ENCODE measurements around the gene EFNA5. TPM values are rescaled to one million over a fixed set of nuclear protein-coding genes. Genes with fewer than 3 reads are reported as not detected.
"Not testable (repeated sequence)": the region's sequence is repeated elsewhere in the genome, so short reads cannot be mapped to it uniquely, and the experiment has no call there.

Gene EFNA5
- total RNA-seq, 1 donor from 2014 or later = 27.9 TPM

DNA sequence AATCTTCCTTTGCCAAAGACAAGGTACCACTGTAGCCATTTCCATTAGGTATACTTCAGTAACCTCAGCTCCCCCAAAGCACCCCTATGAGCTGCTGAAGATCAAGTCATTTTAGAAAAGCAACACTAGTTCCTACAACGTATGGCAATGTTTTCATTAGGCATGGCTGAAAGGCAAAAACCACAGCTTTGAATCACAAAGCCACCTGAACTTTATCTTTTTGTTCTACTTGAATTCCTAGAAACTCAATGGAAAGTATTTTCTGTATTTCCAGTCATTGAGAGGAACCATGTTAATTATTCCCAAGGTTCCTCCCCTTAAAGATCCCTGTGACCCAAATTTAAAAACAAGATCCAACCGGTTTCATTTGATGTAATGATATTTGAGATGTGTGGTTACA is 152.1 kb downstream of the EFNA5 start:
- DNase-seq (ENCODE audit: low spot score) = no peak

DNA sequence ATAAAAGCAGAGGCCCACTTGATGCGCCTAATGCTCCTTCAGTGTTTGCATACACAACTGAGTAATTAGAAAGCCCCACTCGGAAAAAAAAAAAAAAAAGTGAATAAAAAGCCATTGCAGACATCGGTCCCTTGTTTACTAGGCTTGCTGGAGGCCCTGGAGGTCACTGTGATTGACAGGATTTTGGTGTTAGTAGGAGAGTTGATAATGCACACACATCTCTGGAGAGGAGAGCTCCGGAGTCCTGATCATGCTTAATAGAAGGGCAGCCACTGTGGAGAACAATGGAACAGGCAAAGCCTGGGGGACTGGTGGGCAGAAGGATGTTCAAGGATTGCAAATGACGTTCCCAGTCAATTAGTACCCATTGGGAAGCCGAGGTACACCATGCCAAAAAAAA is 152.5 kb downstream of the EFNA5 start:
- no peak for DNase-seq (ENCODE audit: low spot score)

DNA sequence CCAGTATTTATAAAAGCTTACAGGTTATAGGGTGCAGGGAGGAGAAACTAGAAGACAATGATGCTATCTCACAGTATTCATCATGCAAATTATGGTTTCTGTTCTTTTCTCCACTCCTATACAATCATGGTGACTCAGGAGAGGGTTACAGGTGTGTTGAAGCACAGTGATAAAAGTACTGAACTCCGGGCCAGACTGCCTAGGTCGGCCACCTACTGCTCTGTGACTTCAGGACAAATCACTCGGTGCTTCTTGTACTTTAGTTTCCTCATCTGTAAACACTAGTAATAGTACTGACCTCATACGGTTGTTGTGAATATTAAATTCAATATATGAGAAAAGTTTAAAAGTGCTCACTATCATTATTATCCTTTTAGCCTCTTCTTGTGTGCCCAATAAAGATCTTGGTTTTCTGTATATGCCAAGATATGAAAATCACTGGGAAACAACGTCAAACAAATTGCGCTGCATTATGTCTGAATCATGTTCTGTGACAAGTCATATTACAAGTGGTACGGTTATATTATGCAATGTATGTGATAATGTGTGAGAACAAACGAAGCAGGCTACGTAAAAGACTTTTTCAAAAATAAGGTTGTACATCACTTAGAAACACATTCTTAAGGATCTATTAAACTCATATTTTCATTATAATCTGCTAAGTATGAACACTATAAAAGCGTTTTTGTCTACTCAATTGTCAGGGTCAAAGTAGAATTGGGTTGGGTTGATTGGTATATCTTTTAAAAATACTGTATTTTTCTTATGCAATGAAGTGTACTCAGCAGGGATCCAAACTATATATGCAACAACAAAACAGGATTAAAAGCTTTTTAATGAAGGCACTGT is 153.3 kb downstream of the EFNA5 start:
- DNase-seq (ENCODE audit: low spot score) = no peak

DNA sequence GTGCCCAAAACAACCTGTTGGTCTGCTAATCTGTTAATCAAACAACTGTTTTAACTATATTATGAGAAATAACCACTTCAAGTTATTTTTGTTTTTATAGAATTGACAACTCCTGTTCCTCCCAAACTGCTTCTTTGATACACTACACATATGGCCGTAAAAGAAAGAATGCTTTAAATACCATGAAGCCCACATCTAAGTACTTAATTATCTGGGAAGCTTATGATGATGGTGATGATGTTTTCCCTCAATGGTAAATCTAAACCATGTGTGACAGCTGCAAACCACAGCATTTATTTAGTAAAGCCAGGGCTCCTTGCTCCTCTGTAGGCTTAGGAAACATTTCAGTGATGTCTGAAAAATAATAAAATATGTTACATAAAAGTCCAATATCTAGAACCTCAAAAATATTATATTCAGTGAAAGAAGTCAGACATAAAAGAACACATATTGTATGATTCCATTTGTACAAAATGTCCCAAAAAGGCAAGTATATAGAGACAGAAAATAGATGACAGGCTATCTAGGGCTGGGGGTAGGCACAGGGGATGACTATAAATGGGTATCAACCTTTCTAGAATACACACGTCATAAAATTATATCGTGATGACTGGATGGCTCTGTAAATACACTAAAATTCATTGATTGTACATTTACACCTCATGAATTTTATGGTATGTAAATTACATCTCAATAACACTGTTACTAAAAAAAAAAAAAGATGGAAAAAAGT is 154.1 kb downstream of the EFNA5 start:
- DNase-seq (ENCODE audit: low spot score) = no peak

DNA sequence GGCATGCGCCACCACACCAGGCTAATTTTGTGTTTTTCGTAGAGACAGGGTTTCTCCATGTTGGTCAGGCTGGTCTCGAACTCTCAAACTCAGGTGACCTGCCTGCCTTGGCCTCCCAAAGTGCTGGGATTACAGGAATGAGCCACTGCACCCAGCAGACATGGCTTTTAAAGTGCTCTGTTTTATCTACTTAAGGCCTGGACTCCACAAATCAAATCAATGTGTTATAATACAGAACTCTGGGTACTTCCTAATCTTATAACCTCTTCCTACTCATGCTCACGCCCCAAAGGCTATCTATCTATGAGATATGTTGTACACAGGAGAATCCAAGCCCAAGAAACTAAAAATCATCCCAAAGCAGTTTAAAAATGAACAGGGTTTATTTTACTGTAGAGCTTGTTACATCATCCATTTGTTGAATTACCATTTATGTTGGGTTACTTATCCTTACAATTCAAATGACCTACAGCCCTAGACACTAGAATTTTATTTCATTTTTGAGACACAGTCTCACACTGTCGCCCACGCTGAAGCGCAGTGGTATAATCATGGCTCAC is 155.1 kb downstream of the EFNA5 start:
- no peak for DNase-seq (ENCODE audit: low spot score)

DNA sequence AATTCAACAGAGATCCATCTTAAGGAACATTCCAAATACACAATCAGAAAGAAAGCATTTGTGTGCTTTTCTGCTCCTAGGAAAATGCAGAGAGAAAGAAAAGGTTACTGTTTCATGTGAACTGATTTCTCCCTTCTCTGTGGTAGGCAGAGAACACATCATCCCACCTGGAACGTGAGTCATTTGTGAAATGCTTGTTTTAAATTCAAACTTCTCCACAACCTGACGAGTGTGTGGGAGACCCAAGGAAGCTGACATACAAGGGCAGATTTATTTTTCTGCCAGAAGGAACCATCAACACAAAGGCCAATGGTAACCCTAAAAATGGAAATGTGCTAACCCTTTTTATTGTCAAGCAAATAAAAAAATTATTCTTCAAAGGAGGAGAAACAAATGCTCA is 156.4 kb downstream of the EFNA5 start:
- no peak for DNase-seq (ENCODE audit: low spot score)

DNA sequence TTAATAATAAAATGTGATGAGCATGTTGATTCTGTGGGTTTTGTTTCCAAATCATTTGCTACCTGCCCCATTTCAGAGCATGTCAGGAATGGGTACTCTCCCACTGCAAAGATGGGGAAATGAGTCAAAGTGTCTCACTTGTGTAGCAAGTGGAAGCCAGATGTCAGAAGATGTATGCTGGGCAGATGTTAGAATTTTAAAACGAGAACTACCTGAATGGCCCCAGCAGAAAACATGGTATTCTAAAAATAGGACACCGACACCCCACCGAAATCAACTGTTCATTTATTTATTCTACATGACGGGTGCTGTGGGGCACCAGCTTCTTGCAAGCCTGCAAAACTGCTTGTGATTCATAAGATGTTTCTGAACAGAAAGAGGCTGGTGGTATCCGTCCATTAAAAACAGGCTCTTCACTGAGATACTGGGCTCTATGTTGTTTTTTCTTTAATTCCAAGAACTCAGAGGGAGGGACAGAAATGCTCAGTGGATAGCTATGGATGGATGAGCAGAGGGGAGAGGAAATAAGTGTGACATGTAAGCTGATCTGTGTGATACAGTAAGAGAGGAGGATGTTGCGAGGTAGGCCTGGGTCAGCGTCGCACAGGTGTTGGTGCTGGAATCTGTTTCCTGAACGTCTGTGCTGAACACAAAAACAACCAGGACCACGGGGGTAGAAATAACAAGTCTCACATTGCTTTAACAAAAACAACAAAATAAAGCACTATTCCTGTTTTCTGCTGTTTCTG is 157.2 kb downstream of the EFNA5 start:
- DNase-seq (ENCODE audit: low spot score) = no peak

DNA sequence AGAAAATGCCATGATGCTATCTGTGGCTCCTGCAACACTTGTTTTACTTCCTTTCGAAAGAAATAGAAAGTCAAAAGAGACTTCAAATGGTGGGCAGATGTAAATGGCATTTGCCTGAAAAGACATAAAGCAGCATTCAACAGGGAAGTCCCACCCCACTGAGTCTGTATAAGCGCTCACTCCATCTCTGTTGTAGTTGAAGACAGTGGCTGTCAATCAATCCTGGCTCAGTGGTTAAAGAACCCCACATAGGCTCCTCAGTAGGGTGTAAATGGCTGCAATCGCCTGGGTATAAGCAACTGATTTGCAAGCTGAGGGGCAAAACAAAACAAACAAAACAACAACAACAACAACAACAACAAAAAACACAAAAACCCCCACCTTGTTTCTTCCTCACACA is 158.7 kb downstream of the EFNA5 start:
- DNase-seq (ENCODE audit: low spot score) = no peak

GRCh38 chr5:107510125-107510524 is 160.6 kb downstream of the EFNA5 start:
- no peak for DNase-seq (ENCODE audit: low spot score)

GRCh38 chr5:107508097-107508496 is 162.6 kb downstream of the EFNA5 start:
- no peak for DNase-seq (ENCODE audit: low spot score)

- DNase-seq (ENCODE audit: low spot score) = no peak
Observed at GRCh38 chr5:107505763-107506534, 164.8 kb downstream of the EFNA5 start.

- DNase-seq (ENCODE audit: low spot score) = no peak
Observed at GRCh38 chr5:107504424-107504823, 166.3 kb downstream of the EFNA5 start.

DNA sequence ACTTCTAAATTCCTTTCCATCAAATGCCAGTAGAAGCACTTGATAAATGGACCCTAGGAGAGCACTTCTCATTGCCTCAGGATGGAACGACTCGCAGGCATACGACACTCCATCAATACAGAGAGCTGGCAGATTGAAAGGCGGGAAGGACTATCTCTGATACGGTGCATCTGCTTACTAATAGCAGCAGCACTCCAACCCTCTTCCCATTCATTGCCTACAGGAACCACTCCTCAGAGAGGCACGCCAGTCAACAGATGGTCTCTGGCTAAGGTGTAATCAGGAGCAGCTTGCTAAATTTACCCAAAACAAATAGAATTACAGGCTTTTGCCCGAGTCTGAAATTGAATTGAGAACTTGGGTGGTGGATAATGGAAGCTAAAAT is 168.1 kb downstream of the EFNA5 start:
- no peak for DNase-seq (ENCODE audit: low spot score)

DNA sequence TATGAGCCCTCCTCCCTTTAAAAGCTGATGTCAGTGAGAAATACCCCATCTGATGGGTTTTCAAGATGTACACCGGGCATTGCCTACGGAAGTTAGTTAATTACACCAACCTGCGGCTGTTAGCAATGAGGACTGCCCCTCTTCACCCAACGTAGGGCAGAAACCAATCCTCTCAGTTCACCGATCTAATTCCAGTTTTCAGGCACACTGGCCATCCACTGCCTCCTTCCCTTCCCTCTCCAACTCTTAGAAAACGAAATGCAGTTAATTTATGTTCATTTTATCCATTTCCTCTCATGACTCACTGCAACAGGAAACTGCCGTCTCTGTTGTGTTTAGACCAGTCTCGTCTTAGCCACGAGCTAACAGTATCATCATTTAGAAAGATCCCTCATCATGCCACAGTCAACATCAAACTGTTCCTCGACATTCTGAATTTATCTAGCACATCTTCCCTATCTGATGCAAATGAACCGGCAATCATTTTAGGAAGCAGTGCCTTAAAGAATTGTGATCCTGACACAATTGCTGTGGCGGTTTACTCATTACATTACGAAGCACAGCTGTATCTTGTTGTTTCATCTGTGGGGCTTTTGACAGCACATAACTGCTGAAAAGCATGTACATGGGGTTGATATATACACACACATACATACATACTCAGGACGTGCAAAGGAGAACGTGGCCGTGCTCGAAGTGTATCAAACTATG is 168.6 kb downstream of the EFNA5 start:
- no peak for DNase-seq (ENCODE audit: low spot score)

DNA sequence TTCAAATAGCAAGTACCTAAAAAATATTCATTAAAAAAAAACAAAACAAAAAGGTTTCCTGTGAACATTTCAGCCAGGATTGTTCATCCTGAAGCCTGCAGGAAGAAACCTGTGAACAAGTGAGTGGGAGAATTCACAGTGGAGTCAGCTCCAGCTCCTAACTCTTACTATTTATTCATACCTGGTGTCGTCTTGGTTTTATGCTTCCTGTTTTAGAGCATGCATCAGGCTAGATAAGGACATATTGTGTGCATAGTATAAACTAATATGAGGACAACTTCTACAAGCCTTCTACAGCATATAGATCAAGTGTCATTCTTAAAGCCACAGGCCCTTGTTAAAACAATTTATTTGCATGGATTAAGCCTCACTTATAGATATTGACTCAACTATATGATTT is 169.9 kb downstream of the EFNA5 start:
- no peak for DNase-seq (ENCODE audit: low spot score)

DNA sequence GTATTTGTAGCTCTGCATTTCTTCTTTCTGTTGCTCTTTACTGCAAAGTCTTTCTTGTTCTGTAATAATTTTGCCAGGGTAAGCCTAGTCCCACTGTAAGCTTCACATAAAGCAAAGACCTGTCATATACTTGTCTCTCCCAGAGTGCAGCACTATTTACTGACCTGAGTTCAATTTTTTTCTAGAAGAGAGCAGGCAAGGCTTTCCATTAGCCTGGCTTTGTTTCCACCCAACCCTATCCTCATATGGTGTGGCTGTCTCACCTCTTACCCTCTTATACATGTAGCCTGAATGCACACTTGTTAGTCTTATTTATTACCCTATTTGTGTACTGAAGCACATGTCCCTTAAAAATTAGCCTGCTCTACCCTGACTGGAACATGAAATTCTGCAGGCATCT is 170.4 kb downstream of the EFNA5 start:
- DNase-seq (ENCODE audit: low spot score) = no peak

GRCh38 chr5:107499776-107500175 is 171.0 kb downstream of the EFNA5 start:
- DNase-seq (ENCODE audit: low spot score) = no peak

DNA sequence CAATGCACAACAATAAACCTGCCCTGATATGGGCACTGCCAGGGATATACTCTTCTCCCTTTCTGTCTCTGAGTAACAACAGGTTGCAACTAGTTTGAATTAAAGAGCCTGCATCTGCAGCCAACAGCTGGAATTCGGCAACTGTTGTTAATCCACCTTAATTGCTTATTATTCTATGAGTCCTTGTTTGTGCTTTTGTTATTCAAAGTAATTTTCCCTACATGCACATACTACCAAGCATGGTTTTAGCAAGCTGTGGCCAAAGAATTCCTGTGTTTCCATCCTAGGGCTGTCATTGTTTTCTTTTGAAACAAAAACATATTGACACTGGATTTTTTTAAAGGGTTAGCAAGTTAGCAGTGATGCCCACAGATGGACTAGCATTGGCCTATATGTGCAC is 171.5 kb downstream of the EFNA5 start:
- DNase-seq (ENCODE audit: low spot score) = no peak

- DNase-seq (ENCODE audit: low spot score) = no peak
Observed at GRCh38 chr5:107496466-107496865, 174.3 kb downstream of the EFNA5 start.

- not testable (repeated sequence) for DNase-seq (ENCODE audit: low spot score)
Observed at GRCh38 chr5:107494129-107494528, 176.6 kb downstream of the EFNA5 start.

GRCh38 chr5:107487056-107487542 is 183.6 kb downstream of the EFNA5 start:
- DNase-seq (ENCODE audit: low spot score) = no peak

All from mucosa of gallbladder (tissue), 1 donor.